ENCODE measurements around the gene PDE1C. TPM values are rescaled to one million over a fixed set of nuclear protein-coding genes. Genes with fewer than 3 reads are reported as not detected.

Gene PDE1C
- total RNA-seq, 1 donor from 2014 or later = 15.5 TPM

DNA sequence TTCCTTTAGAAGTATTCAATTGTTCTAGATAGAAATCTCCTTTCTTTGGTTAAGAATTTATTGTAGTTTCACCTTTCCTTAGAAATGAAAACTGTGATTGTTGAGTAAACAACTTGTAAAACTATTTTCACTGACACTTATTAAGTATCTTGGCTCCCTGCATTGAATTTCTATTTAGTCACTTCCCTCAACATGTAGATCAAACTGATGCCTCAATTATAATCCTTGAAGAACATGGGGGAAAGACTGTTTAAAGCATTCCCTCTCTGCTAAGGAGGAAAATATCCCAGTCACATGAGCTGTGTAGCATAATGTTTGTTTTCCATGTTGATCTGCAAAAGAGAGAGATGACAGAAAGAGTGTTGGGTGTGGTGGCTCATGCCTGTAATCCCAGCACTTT is 99.7 kb downstream of the PDE1C start:
- no peak for ATAC-seq
- TF ChIP-seq, protein P1, sequence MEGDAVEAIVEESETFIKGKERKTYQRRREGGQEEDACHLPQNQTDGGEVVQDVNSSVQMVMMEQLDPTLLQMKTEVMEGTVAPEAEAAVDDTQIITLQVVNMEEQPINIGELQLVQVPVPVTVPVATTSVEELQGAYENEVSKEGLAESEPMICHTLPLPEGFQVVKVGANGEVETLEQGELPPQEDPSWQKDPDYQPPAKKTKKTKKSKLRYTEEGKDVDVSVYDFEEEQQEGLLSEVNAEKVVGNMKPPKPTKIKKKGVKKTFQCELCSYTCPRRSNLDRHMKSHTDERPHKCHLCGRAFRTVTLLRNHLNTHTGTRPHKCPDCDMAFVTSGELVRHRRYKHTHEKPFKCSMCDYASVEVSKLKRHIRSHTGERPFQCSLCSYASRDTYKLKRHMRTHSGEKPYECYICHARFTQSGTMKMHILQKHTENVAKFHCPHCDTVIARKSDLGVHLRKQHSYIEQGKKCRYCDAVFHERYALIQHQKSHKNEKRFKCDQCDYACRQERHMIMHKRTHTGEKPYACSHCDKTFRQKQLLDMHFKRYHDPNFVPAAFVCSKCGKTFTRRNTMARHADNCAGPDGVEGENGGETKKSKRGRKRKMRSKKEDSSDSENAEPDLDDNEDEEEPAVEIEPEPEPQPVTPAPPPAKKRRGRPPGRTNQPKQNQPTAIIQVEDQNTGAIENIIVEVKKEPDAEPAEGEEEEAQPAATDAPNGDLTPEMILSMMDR (IDR thresholded peaks at IDR 0.05) = no peak
- Histone ChIP-seq H3K27me3 (ENCODE audit: low read depth) (no peaks in the 10 kb centered on the region), H3K27ac (no peak overlapping the region), H3K9me3 (peaks cover 1% of the 10 kb centered on the region), H3K4me3 (no peak overlapping the region), H3K4me1 (no peaks in the 10 kb centered on the region), H3K36me3 (no peaks in the 10 kb centered on the region)
- intact Hi-C loops (cut with DNase I) = no loop called here
- DNase-seq = no peak

DNA sequence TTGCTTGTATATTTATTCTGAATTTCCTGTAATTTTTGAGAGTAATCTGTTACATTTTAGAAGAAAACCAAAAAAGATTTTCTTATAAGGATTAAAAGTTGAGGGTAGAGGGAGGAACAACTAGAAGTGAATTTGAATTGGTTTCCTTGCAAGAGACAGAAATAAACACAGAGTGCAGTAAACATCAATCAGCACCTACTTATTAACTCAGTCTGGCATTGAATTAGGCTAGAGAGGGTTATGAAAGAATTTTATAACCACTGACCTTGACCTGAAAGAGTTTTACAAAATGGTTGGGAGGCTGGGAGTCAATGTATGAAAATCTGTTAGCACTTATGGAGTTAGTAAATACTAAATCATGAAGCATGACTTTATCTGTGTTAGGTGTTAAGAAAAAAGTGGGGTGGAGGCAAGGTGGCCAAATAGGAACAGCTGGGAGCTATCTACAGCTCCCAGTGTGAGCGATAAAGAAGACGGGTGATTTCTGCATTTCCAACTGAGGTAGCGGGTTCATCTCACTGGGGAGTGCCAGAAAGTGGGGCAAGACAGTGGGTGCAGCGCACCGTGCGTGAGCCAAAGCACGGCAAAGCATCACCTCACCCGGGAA is 106.5 kb downstream of the PDE1C start:
- Histone ChIP-seq H3K36me3 (no peaks in the 10 kb centered on the region), H3K4me3 (no peak overlapping the region), H3K9me3 (peaks cover 5% of the 10 kb centered on the region), H3K4me1 (no peaks in the 10 kb centered on the region), H3K27me3 (ENCODE audit: low read depth) (no peaks in the 10 kb centered on the region), H3K27ac (no peak overlapping the region)
- DNase-seq = no peak
- no peak for ATAC-seq
- TF ChIP-seq, protein P1 (IDR thresholded peaks at IDR 0.05) = no peak
- intact Hi-C loops (cut with DNase I) = no loop called here

DNA sequence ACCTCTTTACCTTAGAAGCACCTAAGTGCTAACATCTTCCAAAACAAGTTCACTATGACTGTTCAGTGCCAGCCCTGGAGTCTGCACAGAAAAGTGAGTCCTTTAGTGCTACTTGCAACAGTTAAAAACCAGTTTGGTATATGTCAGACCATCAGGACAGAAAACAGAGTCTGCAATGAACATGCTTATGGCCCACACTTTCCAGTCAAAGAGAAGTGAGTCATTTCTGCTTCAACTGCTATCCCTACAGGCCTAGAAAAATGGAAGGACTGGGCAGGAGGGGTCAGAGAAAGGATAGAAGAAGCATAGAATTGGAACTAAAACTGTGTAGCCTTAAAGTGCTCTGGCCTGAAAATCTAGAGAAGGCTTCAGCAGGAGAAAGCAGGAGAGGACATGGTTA is 108.0 kb downstream of the PDE1C start:
- ATAC-seq = no peak

DNA sequence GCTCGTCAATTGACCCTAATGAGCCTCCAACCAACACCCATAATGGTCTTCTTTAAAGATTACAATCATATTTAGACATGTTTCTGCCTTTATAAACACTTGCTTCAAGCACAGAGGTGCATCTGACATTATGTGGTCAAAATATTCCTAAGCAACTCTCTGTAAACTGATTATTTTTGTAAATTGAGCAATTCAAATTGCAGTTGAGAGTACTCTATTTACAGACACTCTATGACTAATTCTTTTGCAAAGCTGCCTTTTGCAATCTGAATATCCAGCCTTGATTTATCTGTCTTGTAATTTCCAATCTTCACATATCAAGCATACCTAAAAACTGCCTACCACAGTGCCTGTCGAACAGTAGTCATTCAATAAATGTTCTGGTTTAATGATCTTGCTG is 112.0 kb downstream of the PDE1C start:
- no peaks in the 10 kb centered on the region for H3K36me3 ChIP-seq
- no peaks in the 10 kb centered on the region for H3K9me3 ChIP-seq
- intact Hi-C loops (cut with DNase I) = no loop called here
- H3K4me1 ChIP-seq = peaks cover 6% of the 10 kb centered on the region
- TF ChIP-seq, protein P1 (IDR thresholded peaks at IDR 0.05) = no peak
- no peak overlapping the region for H3K4me3 ChIP-seq
- no peak for ATAC-seq
- no peaks in the 10 kb centered on the region for H3K27me3 ChIP-seq (ENCODE audit: low read depth)
- H3K27ac ChIP-seq = no peak overlapping the region
- no peak for DNase-seq

More for the DNA sequence above, 108.0 kb downstream of the PDE1C start:
- H3K27ac ChIP-seq = no peak overlapping the region
- H3K4me3 ChIP-seq = no peak overlapping the region
- H3K36me3 ChIP-seq = no peaks in the 10 kb centered on the region
- peaks cover 6% of the 10 kb centered on the region for H3K4me1 ChIP-seq
- TF ChIP-seq, protein P1 (IDR thresholded peaks at IDR 0.05) = no peak
- H3K27me3 ChIP-seq (ENCODE audit: low read depth) = no peaks in the 10 kb centered on the region
- H3K9me3 ChIP-seq = peaks cover 5% of the 10 kb centered on the region
- intact Hi-C loops (cut with DNase I) = no loop called here
- DNase-seq = no peak

DNA sequence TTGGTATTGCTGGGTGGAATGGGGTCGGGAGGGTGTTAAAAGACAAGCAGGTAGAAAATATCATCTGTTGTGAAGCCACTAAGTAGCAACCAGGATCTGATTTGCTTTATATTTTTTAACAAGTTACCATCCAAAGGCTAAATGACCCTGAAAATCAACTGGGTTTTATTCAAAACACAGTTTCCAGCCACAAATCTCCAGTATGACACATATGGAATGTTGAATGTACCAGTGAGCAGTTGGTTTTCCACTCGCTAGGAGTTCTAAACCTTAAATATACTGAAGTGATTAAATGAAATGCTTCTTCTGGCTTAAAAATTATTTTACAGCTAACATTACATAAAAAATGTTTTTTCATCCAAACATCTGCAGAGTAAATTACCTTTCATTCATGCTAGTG is 112.5 kb downstream of the PDE1C start:
- no peak for ATAC-seq
- no peaks in the 10 kb centered on the region for H3K27me3 ChIP-seq (ENCODE audit: low read depth)
- intact Hi-C loops (cut with DNase I) = no loop called here
- peaks cover 6% of the 10 kb centered on the region for H3K4me1 ChIP-seq
- H3K9me3 ChIP-seq = no peaks in the 10 kb centered on the region
- H3K36me3 ChIP-seq = no peaks in the 10 kb centered on the region
- H3K27ac ChIP-seq = no peak overlapping the region
- TF ChIP-seq, protein P1 (IDR thresholded peaks at IDR 0.05) = no peak
- DNase-seq = no peak
- H3K4me3 ChIP-seq = no peak overlapping the region

All from lower lobe of right lung (tissue), 2 donors.